ENCODE results near the gene AMZ1.
"Not testable (repeated sequence)": the region's sequence is repeated elsewhere in the genome, so short reads cannot be mapped to it uniquely, and the experiment has no call there.

The AMZ1 gene

DNA sequence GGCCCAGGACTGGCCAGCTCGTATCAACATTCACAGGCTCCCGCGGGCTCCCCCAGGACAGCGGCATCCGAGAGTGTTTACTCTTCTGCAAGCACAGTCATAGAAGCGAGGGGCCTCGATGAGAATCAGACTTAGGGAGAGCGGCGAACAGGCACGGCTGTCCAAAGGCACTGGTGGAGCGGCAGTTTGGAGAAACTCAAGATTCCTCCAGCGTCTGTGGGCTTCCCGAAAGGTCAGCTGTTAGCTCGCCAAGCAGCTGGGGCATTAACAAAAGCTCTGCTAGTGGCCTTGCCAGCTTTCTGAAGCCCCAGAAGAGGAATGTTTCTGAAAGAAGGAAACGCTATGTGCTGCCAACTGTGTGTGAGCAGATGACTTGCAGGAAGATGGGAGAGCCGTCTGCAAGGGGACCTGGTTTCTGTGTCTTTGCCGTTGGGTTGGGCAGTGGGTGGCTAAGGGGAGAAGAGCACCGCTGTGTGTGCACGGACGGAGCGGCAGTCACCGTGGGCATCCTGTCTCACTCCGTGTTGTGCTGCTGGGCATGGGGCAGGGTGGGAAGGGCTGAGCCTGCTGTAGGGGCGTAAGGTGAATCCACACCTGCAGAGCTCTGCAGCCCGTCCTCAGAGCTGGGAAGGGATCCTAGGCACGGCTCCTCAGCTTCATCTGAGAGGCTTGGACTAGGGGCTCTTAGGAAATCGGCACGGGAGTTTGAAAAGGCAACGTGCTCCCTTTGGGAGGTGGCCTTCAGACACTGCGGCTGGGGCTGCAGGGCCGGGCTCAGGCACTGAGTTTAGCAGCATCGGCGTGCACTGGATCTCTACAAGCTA is 42.1 kb downstream of the AMZ1 start:
- no peak for DNase-seq

DNA sequence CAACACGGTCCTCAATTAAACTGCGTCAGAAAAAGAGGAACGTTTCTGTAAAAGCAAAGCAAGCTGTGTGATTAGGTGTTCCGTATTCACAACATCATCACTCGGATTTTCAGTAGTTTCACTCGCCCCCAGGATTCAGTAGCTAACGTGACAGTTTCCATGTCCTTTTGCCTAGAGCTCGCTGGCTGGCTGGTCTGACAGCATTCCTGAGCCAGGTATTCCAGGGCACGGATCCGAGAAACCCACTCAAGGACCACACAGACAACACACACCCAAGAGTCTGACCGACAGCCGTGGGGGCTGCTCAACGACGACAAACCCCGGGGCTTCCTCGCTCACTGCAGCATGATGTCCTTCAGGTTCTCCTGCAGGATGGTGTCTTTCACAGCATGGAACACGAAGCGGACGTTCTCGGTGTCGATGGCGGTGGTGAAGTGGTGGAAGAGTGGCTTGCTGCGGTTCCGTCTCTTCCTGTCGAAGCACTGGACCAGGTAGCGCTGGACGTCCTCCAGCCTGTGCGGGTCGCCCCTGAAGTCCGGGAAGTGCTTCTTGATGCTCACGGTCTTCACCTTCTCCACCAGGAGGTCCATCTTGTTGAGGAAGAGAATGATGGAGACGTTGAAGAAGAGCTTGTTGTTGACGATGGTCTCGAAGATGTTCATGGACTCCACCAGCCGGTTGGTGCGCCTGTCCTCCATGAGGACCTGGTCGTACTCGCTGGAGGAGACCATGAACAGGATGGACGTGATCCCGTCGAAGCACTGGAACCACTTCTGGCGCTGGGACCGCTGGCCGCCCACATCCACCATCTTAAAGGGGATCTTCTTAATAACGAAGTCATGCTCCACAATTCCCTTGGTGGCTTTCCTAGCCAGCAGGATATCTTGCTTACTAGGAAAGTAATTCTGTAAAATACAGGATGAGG is 43.1 kb downstream of the AMZ1 start:
- DNase-seq = no peak

DNA sequence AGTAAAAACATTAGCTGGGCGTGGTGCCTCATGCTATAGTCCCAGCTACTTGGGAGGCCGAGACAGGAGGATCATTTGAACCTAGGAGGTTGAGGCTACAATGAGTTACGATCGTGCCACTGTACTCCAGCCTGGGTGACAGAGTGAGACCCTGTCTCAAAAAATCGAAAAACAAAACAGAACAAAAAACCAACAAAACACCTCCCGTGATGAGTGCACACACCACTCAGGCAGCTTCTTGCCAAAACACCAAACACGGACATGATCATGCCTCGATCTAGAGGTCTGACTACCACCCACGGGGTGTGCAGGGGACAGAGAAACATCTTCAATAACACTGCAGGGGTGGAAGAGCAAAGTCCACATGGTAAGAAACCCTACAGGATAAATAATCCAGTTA is 44.4 kb downstream of the AMZ1 start:
- DNase-seq = no peak

DNA sequence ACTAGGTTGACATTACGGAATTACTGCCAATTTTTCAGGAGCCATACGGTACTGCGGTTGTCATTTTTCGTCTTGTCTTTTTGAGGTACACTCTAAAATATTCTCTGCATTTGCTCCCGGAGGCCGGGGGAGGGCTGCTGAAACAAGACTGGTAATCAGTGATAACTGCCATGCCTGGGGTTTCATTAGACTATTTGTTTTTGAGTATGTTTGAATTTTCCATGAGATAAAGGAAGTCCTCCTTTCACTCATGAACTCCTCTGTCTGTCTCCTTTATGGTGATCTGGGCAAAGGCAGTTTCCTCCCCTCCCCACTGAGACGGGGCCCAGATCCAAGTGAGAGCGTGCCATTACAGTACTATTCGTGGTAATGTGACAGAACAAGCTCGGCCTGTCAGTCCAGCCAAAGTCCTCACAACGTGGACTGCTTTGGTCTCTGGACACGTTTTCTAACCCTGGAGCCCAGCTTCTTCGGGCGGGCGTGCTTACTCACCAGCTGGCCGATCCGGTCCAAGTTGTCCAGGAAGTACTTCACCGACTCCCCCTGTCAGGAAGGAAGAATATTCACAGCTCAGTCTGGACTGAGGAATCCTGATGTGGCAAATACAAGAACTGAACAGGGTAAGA is 45.1 kb downstream of the AMZ1 start:
- DNase-seq = no peak

DNA sequence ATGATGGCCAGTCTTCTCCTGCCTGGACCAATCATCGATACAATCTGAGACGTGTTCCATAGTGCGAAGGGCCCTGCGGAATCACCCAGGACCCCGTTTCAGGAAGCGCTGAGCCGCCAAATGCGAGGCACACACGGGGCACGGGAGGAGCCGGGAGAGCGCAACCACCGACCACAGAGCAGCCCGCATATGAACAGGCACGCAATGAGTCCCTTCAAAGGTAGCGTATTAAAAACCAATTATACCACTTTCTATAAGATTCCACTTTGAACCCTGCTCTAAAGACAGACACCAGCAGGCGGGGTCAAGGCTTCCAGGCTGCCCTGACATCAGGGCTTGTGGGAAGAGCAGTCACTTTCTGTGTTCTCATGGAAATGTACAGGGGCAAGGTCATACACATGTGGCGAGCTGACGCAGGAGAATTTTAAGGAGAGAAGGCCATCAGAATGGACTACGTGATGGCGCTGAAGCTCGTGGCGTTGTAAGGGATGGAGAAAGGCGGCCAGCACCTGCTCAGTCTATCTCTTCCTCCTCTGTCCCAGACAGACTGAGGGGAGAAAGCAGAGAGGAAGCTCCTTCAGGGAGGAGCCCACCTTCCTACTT is 46.2 kb downstream of the AMZ1 start:
- no peak for DNase-seq

DNA sequence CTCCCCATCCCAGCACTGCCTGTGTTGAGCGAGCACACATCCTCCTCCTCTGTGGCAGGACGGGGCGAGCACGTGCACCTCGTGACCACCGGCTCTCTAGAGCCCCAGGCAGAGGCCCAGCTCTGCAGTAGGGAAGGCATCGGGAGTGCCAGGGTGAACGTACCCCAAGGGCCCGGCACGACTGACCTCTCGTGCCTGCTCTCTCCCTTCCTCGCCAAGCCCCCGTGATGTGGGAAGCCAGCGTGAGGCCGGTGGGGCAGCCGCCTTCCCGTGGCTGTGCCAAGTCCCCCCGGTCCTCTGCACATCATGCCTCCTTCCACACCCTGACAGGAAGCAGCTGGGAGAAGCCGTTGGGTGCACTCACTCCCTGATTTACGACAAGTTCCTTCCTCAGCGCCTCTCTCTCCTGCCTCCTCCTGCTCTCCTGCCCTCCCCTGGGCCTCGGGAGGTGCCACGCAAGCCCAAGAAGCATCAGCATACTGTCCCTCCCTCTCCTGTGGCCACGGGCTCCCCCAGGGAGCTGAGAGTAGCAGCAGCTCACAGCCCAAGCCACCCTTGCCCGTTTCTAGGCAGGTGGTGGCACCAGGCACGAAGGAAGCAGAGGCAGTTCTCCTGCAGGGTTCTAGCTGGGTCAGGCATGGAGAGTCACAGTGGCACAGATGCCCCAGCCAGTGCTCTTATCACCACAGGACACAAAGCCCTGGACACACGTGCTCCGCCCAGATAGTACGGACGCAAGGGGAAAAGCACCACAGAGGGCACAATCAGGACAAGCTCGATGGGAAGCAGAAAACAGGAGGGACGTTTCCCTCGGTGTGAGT is 47.0 kb downstream of the AMZ1 start:
- DNase-seq = no peak

DNA sequence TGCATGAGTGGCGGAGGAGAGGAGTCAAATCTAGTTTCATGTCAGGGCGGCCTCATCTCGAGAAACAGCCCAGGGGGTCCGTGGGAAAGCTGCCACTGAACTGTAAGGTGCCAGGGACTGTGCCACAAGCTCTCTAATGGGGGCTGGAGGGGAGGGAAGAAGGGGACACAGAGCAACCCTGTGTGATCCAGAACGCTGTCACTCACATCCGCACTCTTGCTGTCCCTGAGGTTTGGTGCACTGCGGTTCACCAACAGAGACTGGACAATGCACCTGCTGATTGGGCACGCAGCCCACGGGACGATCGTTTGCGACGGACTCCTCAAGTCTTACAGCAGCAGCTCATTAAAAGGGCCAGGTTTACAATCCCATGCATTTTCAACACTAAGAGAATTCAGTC is 47.7 kb downstream of the AMZ1 start:
- no peak for DNase-seq

DNA sequence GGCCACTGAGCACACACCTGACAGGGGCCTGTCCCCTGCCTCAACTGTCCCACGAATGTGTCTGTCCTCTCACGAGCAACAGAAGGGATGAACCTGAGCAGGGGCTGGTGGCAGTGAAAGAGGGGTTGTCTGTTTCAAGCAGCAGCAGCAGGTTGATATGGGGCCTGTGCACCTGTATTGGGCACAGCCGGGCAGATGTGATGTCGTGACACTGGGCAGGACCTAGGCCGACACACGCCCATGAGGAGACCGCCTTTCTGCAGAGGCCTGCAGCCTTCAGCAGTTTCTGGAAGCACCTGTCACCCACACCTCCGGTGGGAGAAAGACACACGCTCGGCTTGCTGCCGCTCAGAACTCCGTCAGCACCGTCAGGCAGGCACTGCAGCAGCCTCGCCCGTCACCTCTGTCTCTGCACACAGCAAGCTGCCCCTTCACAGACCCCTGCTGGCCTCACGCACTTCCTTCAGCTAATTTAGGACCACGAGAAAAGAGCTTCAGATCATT is 48.5 kb downstream of the AMZ1 start:
- DNase-seq = no peak

DNA sequence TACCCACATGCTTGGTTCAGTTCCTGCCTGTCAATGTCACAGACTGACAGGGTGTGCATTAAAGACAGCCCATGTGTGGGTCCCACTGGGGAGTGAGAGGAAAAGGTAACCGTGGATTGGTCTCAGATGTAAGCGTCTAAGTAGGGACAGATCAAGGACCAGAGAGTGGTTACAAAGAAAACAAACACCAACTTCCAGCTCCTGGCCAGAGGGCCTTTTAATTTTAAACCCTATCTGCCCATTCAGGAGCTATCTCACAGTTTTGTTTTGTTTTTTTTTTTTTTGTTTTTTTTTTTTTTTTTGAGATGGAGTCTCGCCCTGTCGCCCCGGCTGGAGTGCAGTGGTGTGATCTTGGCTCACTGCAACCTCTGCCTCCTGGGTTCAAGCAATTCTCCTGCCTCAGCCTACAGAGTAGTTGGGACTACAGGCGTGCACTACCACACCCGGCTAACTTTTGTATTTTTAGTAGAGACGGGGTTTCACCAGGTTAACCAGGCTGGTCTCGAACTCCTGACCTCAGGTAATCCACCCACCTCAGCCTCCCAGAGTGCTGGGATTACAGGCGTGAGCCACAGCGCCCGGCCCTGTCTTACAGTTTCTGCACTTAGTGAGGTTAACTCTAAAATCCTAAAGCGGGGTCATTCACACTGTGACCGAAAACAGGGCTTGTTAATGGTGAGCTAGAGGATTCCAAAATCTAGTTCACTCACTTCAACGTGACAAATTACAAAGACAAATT is 49.2 kb downstream of the AMZ1 start:
- not testable (repeated sequence) for DNase-seq

DNA sequence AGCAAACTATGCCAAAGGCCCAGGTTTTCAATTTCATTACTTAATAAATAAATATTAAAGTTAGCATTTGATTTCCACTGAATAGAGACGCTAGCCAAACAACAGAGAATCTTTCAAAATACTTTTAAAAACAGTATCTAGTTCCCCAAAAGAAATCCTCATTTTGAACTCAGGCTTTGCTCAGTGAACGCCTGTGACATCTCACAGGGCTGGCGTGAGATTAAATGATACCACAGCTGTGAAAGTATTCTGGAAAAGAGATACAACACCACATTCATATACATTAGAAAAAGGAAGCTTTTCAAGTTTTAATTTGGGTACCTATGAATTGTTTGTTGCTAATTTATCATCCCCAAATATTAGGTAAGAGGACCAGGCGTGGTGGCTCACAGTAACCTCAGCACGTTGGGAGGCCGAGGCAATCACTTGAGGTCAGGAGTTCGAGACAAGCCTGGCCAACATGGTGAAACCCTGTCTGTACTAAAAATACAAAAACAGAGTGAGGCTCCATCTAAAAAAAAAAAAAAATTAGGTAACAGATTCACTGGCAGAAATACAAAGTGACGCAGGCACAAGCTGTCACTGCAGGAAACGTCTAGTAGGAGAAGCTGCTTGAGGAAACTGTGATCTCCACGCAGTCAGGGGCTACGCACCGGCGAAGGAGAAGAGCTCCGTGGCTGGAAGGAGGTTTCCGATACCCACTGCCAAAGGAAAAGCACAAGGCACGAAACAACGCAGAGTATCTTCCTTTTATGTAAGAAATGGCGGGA is 50.0 kb downstream of the AMZ1 start:
- DNase-seq = no peak

DNA sequence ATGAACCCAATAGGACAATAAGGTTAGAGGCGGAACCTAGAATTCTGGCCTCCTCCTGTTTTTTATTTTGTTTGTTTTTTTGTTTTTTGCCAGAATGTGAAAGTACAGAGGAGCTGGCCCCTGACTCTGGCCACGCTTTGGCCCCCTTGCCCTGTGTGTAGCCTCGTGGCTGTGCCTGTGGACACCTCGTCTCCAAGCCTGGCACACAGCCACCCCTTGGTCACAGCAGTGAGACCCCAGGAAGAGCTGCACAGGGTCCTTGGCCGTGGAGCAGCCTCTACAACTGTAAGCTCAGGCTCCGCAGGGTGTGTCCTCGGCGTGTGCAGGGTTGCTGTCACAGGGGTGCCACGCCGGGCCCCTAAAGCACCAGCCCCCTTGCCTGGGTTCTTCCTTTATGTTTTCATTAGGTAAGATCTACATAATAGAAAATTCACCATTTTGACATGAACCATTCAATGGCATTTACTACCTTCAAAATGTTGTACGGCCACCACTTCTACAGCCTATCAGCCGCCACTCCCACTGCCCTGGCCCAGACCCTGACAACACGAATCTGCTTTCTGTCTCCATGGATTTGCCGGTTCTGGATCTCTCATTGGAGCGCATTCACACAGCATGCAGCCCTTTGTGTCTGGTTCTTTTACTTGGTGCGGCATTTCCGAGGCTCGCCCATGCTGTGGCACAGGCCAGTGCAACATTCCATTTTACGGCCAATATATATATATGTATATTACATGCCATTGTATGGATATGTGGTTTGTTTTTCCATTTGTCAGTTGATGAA is 51.0 kb downstream of the AMZ1 start:
- no peak for DNase-seq

DNA sequence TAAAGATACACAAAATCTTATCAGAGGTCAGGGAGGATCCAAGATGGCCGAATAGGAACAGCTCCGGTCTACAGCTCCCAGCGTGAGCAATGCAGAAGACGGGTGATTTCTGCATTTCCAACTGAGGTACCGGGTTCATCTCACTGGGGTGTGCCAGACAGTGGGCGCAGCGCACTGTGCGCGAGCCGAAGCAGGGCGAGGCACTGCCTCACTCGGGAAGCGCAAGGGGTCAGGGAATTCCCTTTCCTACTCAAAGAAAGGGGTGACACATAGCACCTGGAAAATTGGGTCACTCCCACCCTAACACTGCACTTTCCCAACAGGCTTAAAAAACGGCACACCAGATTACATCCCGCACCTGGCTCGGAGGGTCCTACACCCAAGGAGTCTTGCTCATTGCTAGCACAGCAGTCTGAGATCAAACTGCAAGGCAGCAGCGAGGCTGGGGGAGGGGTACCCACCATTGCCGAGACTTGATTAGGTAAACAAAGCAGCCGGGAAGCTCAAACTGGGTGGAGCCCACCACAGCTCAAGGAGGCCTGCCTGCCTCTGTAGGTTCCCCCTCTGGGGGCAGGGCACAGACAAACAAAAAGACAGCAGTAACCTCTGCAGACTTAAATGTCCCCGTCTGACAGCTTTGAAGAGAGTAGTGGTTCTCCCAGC is 55.7 kb downstream of the AMZ1 start:
- not testable (repeated sequence) for DNase-seq

DNA sequence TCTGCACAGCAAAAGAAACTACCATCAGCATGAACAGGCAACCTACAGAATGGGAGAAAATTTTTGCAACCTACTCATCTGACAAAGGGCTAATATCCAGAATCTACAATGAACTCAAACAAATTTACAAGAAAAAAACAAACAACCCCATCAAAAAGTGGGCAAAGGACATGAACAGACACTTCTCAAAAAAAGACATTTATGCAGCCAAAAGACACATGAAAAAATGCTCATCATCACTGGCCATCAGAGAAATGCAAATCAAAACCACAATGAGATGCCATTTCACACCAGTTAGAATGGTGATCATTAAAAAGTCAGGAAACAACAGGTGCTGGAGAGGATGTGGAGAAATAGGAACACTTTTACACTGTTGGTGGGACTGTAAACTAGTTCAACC is 60.7 kb downstream of the AMZ1 start:
- DNase-seq = not testable (repeated sequence)

DNA sequence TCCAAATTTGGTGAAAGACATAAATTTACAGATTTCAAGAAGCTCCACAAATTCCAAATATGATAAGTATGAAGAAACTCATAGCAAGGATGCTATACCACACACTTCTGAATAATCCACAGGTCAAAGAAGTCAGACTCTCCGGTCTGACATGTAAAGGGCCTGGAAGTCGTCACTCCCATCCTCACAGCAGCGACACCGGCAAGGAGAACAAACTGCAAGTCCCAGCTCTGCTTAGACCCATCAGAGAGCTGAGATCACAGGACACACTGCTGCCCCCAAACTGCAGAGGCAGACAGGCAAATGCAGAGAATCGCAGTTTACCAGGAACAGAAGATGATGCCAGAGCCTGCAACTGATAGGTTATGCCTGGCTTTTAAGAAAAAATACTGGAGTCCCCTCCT is 62.0 kb downstream of the AMZ1 start:
- no peak for DNase-seq

DNA sequence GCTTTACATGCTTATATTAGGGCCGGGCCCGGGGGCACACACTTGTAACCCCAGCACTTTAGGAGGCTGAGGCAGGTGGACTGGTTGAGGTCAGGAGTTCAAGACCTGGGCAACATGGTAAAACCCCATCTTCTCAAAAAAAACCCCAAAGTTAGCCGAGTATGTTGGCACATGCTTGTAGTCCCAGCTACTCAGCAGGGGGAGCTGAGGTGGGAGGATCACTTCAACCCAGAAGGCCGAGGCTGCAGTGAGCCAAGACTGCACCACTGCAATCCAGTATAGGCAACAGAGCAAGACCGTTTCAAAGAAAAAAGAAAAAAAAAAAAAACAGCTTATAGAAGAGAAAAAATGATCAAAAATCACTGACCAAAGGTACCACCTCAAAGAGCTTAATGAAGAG is 63.1 kb downstream of the AMZ1 start:
- DNase-seq = no peak

DNA sequence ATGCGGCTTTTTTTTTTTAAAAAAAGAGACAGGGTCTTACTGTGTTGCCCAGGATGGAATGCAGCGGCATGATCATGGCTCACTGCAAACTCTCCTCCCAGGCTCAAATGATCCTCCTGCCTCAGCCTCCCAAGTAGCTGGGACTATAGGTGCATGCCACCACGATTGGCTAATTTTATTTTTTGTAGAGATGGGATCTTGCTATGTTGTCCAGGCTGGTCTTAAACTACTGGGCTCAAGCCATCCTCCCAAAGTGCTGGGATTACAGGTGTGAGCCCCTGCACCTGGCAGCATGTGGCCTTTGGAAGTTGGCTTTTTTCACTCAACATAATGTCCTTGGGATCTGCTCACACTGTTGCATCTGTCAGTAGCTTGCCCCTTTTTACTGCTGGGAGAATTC is 65.1 kb downstream of the AMZ1 start:
- no peak for DNase-seq

DNA sequence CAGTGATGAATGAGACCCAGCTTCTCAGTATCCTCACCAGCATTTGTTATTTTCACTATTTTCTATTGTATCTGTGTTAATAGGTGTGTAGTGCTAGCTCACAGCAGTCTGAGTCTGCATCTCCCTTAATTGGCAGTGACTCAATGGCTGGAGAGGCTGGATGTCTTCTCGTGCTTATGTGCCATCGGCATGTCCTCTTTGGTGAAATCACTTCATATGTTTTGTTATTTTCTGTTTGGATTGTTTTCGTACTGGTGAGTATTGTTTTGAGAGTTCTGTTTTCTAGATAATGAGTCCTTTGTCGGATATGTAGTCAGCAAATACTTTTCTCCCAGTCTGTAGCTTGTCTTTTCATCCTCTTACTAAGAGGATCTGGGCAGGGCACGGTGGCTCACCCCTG is 66.1 kb downstream of the AMZ1 start:
- no peak for DNase-seq

DNA sequence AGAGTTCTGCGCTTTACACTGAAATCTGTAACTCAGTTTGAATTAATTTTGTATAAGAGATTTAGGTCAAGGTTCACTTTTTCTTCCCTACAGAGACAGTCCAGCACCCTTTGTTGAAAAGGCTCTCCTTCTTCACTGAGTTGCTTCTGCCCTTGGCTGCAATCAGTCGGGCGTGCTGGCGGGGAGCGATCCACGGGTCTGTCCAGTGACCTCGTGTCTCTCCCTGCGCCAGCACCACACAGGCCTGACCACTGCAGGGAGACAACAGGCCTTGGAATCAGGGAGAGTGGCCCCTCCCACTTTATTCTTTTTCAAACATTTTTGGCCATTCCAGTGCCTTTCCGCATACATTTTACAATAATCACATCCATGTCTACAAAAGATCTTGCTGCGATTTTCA is 66.9 kb downstream of the AMZ1 start:
- no peak for DNase-seq

DNA sequence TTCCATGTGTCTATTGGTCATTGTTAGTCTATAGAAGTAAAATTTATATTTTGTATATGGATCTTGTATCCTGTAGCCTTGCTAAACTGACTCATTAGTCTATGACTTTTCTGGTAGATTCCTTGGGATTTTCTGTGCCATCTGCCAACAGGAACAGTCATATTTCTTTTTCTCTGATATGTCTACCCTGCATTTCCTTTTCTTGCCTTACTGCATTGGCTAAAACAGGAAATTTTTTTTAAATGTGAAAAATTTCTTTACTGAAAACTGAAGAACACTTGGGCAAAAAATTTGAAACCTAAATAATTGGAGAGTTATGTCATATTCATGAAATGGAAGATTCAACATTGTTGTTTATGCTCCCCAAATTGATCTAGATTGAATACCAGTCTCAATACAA is 67.5 kb downstream of the AMZ1 start:
- no peak for DNase-seq

Measured in T1000 (cell line).